Prostate gland (tissue), 2 donors: ENCODE results near the gene SRRM3.

ENCODE experiments used
- CTCF ChIP-seq, 4 experiments: fragments of 200-600 bp in 2 of 4; fragments of 450-650 bp in 2 of 4; sonication (generic) in 2 of 4; IDR thresholded peaks; 1 replicate in 3 of 4; 2 replicates in 1 of 4; pipeline ENCODE4 v1.5.1; 2016 to 2019; ENCODE audit warnings: antibody characterized with exemption in 4 of 4, mild to moderate bottlenecking in 2 of 4, moderate library complexity in 2 of 4
- POLR2A ChIP-seq: fragments of 450-650 bp; IDR thresholded peaks from one replicate; pipeline ENCODE4 v1.6.1; 2016; ENCODE audit warnings: antibody characterized with exemption, mild to moderate bottlenecking
- POLR2AphosphoS5 ChIP-seq: sonication (generic); formaldehyde crosslinking; IDR thresholded peaks from one replicate; pipeline ENCODE4 v1.6.1; 2017; ENCODE audit warnings: antibody characterized with exemption

- no peak for TF ChIP-seq CTCF (IDR thresholded peaks at IDR 0.05)
- TF ChIP-seq POLR2A = no peak
- no peak for TF ChIP-seq POLR2AphosphoS5
These were observed 68.2 kb downstream of the SRRM3 start for GRCh38 chr7:76269895-76270294.
